Trophoblast cell (in vitro differentiated cells and primary cell): Measurements from ENCODE around the gene EIF4EBP3. TPM values are rescaled to one million over a fixed set of nuclear protein-coding genes. Genes with fewer than 3 reads are reported as not detected.
A peak's percentile ranks its signal among the peaks of the same experiment; 100 is the strongest.

Source experiments
- DNase-seq, 2 donors: peaks; one replicate each; pipeline ENCODE4 v3.0.0-alpha.2; 2016
- H2AFZ ChIP-seq: 2 replicates; pipeline ENCODE4 v1.6.1; 2013; ENCODE audit warnings: low read length, moderate library complexity, mild to moderate bottlenecking; ENCODE audit not compliant: insufficient read depth, poor library complexity
- H2AK5ac ChIP-seq: 2 replicates; pipeline ENCODE4 v1.6.1; 2013; ENCODE audit warnings: mild to moderate bottlenecking, low read length
- H2BK120ac ChIP-seq: 2 replicates; pipeline ENCODE4 v1.6.1; 2013; ENCODE audit warnings: low read length, mild to moderate bottlenecking, moderate library complexity; ENCODE audit not compliant: insufficient read depth, poor library complexity
- H2BK12ac ChIP-seq: 2 replicates; pipeline ENCODE4 v1.6.1; 2013; ENCODE audit warnings: mild to moderate bottlenecking, low read length, moderate library complexity
- H2BK5ac ChIP-seq: 2 replicates; pipeline ENCODE4 v1.6.1; 2013; ENCODE audit warnings: low read length, low read depth, moderate library complexity, mild to moderate bottlenecking; ENCODE audit not compliant: poor library complexity
- H3K14ac ChIP-seq: 2 replicates; pipeline ENCODE4 v1.6.1; 2013; ENCODE audit warnings: mild to moderate bottlenecking, low read length
- H3K18ac ChIP-seq: 2 replicates; pipeline ENCODE4 v1.6.1; 2013; ENCODE audit warnings: mild to moderate bottlenecking, low read length
- H3K23ac ChIP-seq: 2 replicates; pipeline ENCODE4 v1.6.1; 2013; ENCODE audit warnings: low read length
- H3K27ac ChIP-seq: 2 replicates; pipeline ENCODE4 v1.5.1; 2013; ENCODE audit warnings: low read depth, mild to moderate bottlenecking, inconsistent platforms, low read length, moderate library complexity
- H3K27me3 ChIP-seq: 2 replicates; pipeline ENCODE4 v1.6.1; 2013; ENCODE audit warnings: inconsistent platforms, mild to moderate bottlenecking, low read length, moderate library complexity; ENCODE audit not compliant: insufficient read depth
- H3K36me3 ChIP-seq, 2 experiments: 1 replicate in 1 of 2; 2 replicates in 1 of 2; pipeline ENCODE4 v1.6.1; 2013; ENCODE audit warnings: low read length in 2 of 2, mild to moderate bottlenecking in 2 of 2, moderate library complexity in 1 of 2; ENCODE audit not compliant: insufficient read depth in 2 of 2, control insufficient read depth in 1 of 2
- H3K4ac ChIP-seq: 2 replicates; pipeline ENCODE4 v1.6.1; 2013; ENCODE audit warnings: low read depth, mild to moderate bottlenecking, low read length, moderate library complexity
- H3K4me1 ChIP-seq, 2 experiments: 1 replicate in 1 of 2; 2 replicates in 1 of 2; pipeline ENCODE4 v1.6.1; 2013; ENCODE audit warnings: low read length in 2 of 2, mild to moderate bottlenecking in 2 of 2, moderate library complexity in 1 of 2; ENCODE audit not compliant: insufficient read depth in 2 of 2, control insufficient read depth in 1 of 2
- H3K4me2 ChIP-seq: 2 replicates; pipeline ENCODE4 v1.6.1; 2013; ENCODE audit warnings: inconsistent platforms, mild to moderate bottlenecking, low read length, moderate library complexity
- H3K4me3 ChIP-seq: 2 replicates; pipeline ENCODE4 v1.5.1; 2013; ENCODE audit warnings: mild to moderate bottlenecking, low read depth, low read length, inconsistent platforms
- H3K79me1 ChIP-seq: one replicate; pipeline ENCODE4 v1.6.1; 2013; ENCODE audit warnings: low read length
- H3K79me2 ChIP-seq: 2 replicates; pipeline ENCODE4 v1.6.1; 2013; ENCODE audit warnings: low read length, mild to moderate bottlenecking; ENCODE audit not compliant: control insufficient read depth, insufficient read depth, poor library complexity
- H3K9ac ChIP-seq: 2 replicates; pipeline ENCODE4 v1.6.1; 2013; ENCODE audit warnings: mild to moderate bottlenecking, low read length
- H3K9me3 ChIP-seq: 2 replicates; pipeline ENCODE4 v1.6.1; 2013; ENCODE audit warnings: low read depth, mild to moderate bottlenecking, control low read depth, inconsistent platforms, low read length; ENCODE audit not compliant: insufficient read depth
- H4K12ac ChIP-seq: 2 replicates; pipeline ENCODE4 v1.6.1; 2013; ENCODE audit warnings: low read depth, mild to moderate bottlenecking, low read length, moderate library complexity
- H4K8ac ChIP-seq: 2 replicates; pipeline ENCODE4 v1.6.1; 2013; ENCODE audit warnings: low read depth, mild to moderate bottlenecking, low read length, moderate library complexity
- H4K91ac ChIP-seq: one replicate; pipeline ENCODE4 v1.6.1; 2013; ENCODE audit warnings: low read depth, mild to moderate bottlenecking, low read length, moderate library complexity
- WGBS: extraction: QIAGEN DNeasy Blood & Tissue Kit; methylation state at CpG from one replicate; pipeline ENCODE4 v1.1.7; 2013; ENCODE audit warnings: missing lambda C conversion rate; ENCODE audit not compliant: insufficient read length, insufficient coverage; ENCODE audit errors: extremely low coverage; 5-methylcytosine and 5-hydroxymethylcytosine counted together
- polyA plus RNA-seq: library from polyadenylated mRNA; stranded (reverse); fragments of 200-250 nt; gene quantifications from 2 replicates; pipeline ENCODE4 v1.2.3, GENCODE V29; 2013

The EIF4EBP3 gene
- 9.4 and 10.7 TPM in 2 replicates for polyA plus RNA-seq

GRCh38 chr5:140547508-140548299 lies at the start of gene EIF4EBP3:
Gene EIF4EBP3, plus strand, starts transcription at chr5:140547662. Its CDS starts 76 bp downstream, at chr5:140547738.
- Histone ChIP-seq H3K27me3 (no peaks in the 10 kb centered on the region), H3K36me3 (peaks cover 23 to 33% of the 10 kb centered on the region in 2 experiments), H2AFZ (no peak within 1 kb of the TSS), H3K4me3 (peak within 1 kb of the TSS; percentile 56), H3K9me3 (no peaks in the 10 kb centered on the region), H3K79me1 (no peaks in the 10 kb centered on the region), H3K23ac (no peak within 1 kb of the TSS), H3K4me2 (peak within 1 kb of the TSS; percentile 94), H3K4me1 (peaks cover 10 to 16% of the 10 kb centered on the region in 2 experiments), H4K91ac (no peak within 1 kb of the TSS), H2BK5ac (no peak within 1 kb of the TSS), H3K79me2 (no peaks in the 10 kb centered on the region), H3K27ac (no peak within 1 kb of the TSS), H3K14ac (peak within 1 kb of the TSS; percentile 7), H3K4ac (no peak within 1 kb of the TSS), H4K12ac (peak within 1 kb of the TSS; percentile 15), H3K9ac (peak within 1 kb of the TSS; percentile 14), H3K18ac (no peak within 1 kb of the TSS), H2BK12ac (no peak within 1 kb of the TSS), H4K8ac (no peak within 1 kb of the TSS), H2AK5ac (no peak within 1 kb of the TSS), H2BK120ac (no peak within 1 kb of the TSS)
- peak; percentile 95 to 98 for DNase-seq
- WGBS, result no CpG with 5 or more reads among the region's 52 CpGs

- Histone ChIP-seq H3K9ac (no peak overlapping the region), H2AFZ (no peak overlapping the region), H3K23ac (no peak overlapping the region), H3K79me1 (no peaks in the 10 kb centered on the region), H3K9me3 (no peaks in the 10 kb centered on the region), H3K27me3 (no peaks in the 10 kb centered on the region), H3K4me3 (no peak overlapping the region), H3K4me2 (no peak overlapping the region), H3K79me2 (no peaks in the 10 kb centered on the region), H4K8ac (no peak overlapping the region), H2BK120ac (no peak overlapping the region), H3K14ac (no peak overlapping the region), H3K18ac (no peak overlapping the region), H2AK5ac (no peak overlapping the region), H3K4me1 (no peaks in the 10 kb centered on the region), H3K4ac (no peak overlapping the region), H2BK12ac (no peak overlapping the region), H4K91ac (no peak overlapping the region), H2BK5ac (no peak overlapping the region), H3K36me3 (peaks cover 7 to 9% of the 10 kb centered on the region in 2 experiments), H3K27ac (no peak overlapping the region), H4K12ac (no peak overlapping the region)
- no peak for DNase-seq
Measured at GRCh38 chr5:140497897-140498296, 49.6 kb upstream of the EIF4EBP3 start.

GRCh38 chr5:140498591-140498990 lies 48.9 kb upstream of the EIF4EBP3 start:
- H3K27ac ChIP-seq, result no peak overlapping the region
- WGBS, result 100% methylated on average over 1 of the region's 1 CpG
- H3K18ac ChIP-seq, result no peak overlapping the region
- H3K27me3 ChIP-seq, result no peaks in the 10 kb centered on the region
- H3K23ac ChIP-seq, result no peak overlapping the region
- H4K12ac ChIP-seq, result no peak overlapping the region
- H2AK5ac ChIP-seq, result no peak overlapping the region
- H4K91ac ChIP-seq, result no peak overlapping the region
- no peak for DNase-seq
- peaks cover 7% of the 10 kb centered on the region in 2 experiments for H3K36me3 ChIP-seq
- no peak overlapping the region for H3K4ac ChIP-seq
- no peak overlapping the region for H3K9ac ChIP-seq
- H3K79me1 ChIP-seq, result no peaks in the 10 kb centered on the region
- no peaks in the 10 kb centered on the region for H3K4me1 ChIP-seq
- H3K4me2 ChIP-seq, result no peak overlapping the region
- no peaks in the 10 kb centered on the region for H3K9me3 ChIP-seq
- no peak overlapping the region for H2BK12ac ChIP-seq
- no peak overlapping the region for H3K14ac ChIP-seq
- no peak overlapping the region for H2BK120ac ChIP-seq
- no peak overlapping the region for H2BK5ac ChIP-seq
- H3K4me3 ChIP-seq, result no peak overlapping the region
- H3K79me2 ChIP-seq, result no peaks in the 10 kb centered on the region
- H4K8ac ChIP-seq, result no peak overlapping the region
- no peak overlapping the region for H2AFZ ChIP-seq

DNA sequence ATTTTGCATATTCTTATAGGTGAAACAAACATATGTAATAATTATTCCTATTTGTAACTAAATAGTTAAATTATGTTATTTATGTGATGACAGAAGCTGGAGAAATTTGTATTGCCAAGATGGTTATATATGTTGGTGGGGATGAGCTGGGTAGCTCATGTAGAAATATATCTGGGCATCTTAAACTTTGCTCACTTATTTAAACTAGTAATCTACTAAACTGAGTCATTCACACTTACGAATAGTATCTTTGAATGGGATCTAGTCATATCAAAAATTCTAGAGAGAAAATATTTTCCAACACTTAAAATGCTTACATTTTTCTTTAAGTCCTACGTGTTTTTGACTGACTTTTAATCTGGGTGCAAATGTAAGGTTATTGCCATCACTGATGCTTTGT lies 44.6 kb upstream of the EIF4EBP3 start:
- no peak overlapping the region for H4K12ac ChIP-seq
- no peak overlapping the region for H2BK12ac ChIP-seq
- H3K18ac ChIP-seq, result no peak overlapping the region
- no peak overlapping the region for H3K23ac ChIP-seq
- H3K9me3 ChIP-seq, result no peaks in the 10 kb centered on the region
- no peak overlapping the region for H2BK5ac ChIP-seq
- H3K27me3 ChIP-seq, result no peaks in the 10 kb centered on the region
- no peaks in the 10 kb centered on the region for H3K79me2 ChIP-seq
- no peaks in the 10 kb centered on the region for H3K79me1 ChIP-seq
- H2AK5ac ChIP-seq, result no peak overlapping the region
- no peak overlapping the region for H2BK120ac ChIP-seq
- H3K14ac ChIP-seq, result no peak overlapping the region
- H4K8ac ChIP-seq, result no peak overlapping the region
- H3K27ac ChIP-seq, result no peak overlapping the region
- H3K4me2 ChIP-seq, result no peak overlapping the region
- WGBS, result no CpG with 5 or more reads among the region's 2 CpGs
- no peak overlapping the region for H4K91ac ChIP-seq
- H2AFZ ChIP-seq, result no peak overlapping the region
- no peak overlapping the region for H3K4me3 ChIP-seq
- H3K4me1 ChIP-seq, result no peaks in the 10 kb centered on the region
- no peak overlapping the region for H3K9ac ChIP-seq
- no peak for DNase-seq
- no peak overlapping the region for H3K4ac ChIP-seq
- H3K36me3 ChIP-seq, result peaks cover 13 to 18% of the 10 kb centered on the region in 2 experiments
